ENCODE results near the gene OPA1. TPM values are rescaled to one million over a fixed set of nuclear protein-coding genes. Genes with fewer than 3 reads are reported as not detected.

Gene OPA1
- total and polyA plus RNA-seq, 7 donors: 20.4 to 58.7 (median 45.9) TPM

DNA sequence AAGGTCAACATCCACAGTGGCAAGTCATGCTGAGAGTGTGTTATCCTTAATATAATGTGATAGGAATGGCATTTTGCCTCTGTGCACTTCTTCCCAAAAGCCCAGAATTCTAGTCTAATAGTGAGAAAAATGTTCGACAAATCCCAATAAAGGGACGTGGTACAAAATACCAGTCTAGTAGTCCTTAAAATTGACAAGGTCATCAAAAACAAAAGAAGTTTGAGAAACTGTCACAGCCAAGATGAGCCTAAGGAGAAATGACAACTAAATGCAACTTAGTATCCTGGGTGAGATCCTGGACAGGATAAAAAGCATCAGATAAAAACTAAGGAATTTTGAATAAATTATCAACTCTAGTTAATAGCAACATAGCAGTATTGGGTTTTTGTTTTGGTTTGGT is 23.9 kb upstream of the OPA1 start:
- 91% methylated on average over 2 of the region's 2 CpGs for WGBS, 2 donors
- no peaks in the 10 kb centered on the region for H3K9me3 ChIP-seq
- intact Hi-C loops (cut with DNase I): no loop called here
- no peak overlapping the region for H3K4me3 ChIP-seq
- TF ChIP-seq POLR2A (IDR thresholded peaks at IDR 0.05): no peak
- no peaks in the 10 kb centered on the region for H3K4me1 ChIP-seq
- no peaks in the 10 kb centered on the region for H3K27me3 ChIP-seq
- no peak for DNase-seq
- H3K27ac ChIP-seq: no peak overlapping the region
- H3K36me3 ChIP-seq: no peaks in the 10 kb centered on the region

GRCh38 chr3:193572426-193572908 is 20.5 kb upstream of the OPA1 start:
- Histone ChIP-seq H3K9me3 (no peaks in the 10 kb centered on the region), H3K27ac (no peak overlapping the region), H3K4me1 (no peaks in the 10 kb centered on the region), H3K27me3 (no peaks in the 10 kb centered on the region), H3K36me3 (no peaks in the 10 kb centered on the region), H3K4me3 (no peak overlapping the region)
- DNase-seq: peak; percentile 67
- WGBS, 2 donors: 3 to 13% methylated on average over 10 of the region's 10 CpGs
- TF ChIP-seq, protein P1, sequence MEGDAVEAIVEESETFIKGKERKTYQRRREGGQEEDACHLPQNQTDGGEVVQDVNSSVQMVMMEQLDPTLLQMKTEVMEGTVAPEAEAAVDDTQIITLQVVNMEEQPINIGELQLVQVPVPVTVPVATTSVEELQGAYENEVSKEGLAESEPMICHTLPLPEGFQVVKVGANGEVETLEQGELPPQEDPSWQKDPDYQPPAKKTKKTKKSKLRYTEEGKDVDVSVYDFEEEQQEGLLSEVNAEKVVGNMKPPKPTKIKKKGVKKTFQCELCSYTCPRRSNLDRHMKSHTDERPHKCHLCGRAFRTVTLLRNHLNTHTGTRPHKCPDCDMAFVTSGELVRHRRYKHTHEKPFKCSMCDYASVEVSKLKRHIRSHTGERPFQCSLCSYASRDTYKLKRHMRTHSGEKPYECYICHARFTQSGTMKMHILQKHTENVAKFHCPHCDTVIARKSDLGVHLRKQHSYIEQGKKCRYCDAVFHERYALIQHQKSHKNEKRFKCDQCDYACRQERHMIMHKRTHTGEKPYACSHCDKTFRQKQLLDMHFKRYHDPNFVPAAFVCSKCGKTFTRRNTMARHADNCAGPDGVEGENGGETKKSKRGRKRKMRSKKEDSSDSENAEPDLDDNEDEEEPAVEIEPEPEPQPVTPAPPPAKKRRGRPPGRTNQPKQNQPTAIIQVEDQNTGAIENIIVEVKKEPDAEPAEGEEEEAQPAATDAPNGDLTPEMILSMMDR (IDR thresholded peaks at IDR 0.05): peak in 3 of 4 experiments; percentile 62 to 67 (median 67)
- TF ChIP-seq POLR2A (IDR thresholded peaks at IDR 0.05): no peak
- no peak for TF ChIP-seq EP300 (IDR thresholded peaks at IDR 0.05)
- intact Hi-C loops (cut with DNase I): loop anchor here (2.0 to 10.0 kb wide), 3 partner anchors 756 to 1108 kb away; no protein-coding TSS in a partner anchor

DNA sequence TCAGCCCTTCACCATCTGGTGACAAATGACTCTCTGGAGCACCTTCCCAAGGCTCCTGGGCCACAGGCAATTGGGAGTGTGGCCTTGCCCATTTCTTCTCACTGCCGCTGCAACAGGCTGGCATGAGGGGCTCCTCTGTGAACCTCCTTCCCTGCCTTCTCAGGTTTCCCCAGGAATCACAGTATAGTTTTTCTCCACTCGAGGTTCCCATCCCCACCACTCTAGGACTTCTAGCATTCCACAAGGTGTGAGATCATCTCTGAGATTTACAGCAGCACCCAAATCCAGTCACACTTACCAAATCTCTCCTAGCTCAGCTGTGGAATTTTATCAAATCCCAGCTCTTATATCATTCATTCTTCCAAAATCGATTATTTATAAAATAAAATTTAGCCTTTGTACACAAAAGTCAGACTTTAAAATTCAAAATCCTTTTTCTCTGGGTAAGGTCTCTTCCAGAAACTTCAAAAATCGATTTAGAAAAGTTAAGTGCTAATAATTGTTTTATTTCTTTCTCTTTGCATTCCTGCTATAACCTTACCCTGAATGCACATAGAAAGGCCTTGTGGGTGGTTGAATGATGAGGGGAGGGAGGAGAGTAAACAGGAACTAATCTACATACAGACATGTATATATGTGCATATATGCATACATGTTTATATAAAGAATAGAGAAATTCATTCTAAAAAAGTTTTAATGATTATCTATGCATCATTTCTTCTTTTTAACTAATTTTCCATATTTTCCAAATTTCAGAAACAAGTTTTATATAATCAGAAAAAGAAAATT is 19.4 kb upstream of the OPA1 start:
- Histone ChIP-seq H3K9me3 (no peaks in the 10 kb centered on the region), H3K4me3 (no peak overlapping the region), H3K27me3 (no peaks in the 10 kb centered on the region), H3K36me3 (no peaks in the 10 kb centered on the region), H3K27ac (no peak overlapping the region), H3K4me1 (no peaks in the 10 kb centered on the region)
- intact Hi-C loops (cut with DNase I): loop anchor here (2.0 to 10.0 kb wide), 3 partner anchors 757 to 1109 kb away; no protein-coding TSS in a partner anchor
- TF ChIP-seq POLR2A (IDR thresholded peaks at IDR 0.05) (no peak), EP300 (IDR thresholded peaks at IDR 0.05) (no peak), POLR2AphosphoS5 (IDR thresholded peaks at IDR 0.05) (no peak)
- TF ChIP-seq, protein P1 (IDR thresholded peaks at IDR 0.05): no peak
- DNase-seq: no peak
- WGBS, 2 donors: 75 to 84% methylated on average over 4 of the region's 4 CpGs

- H3K4me3 ChIP-seq: no peak overlapping the region
- H3K9me3 ChIP-seq: no peaks in the 10 kb centered on the region
- intact Hi-C loops (cut with DNase I): loop anchor here (5.0 to 10.0 kb wide), 2 partner anchors 1007 to 1110 kb away; no protein-coding TSS in a partner anchor
- no peaks in the 10 kb centered on the region for H3K36me3 ChIP-seq
- H3K27me3 ChIP-seq: no peaks in the 10 kb centered on the region
- 35 to 69% methylated on average over 2 of the region's 2 CpGs for WGBS, 2 donors
- no peaks in the 10 kb centered on the region for H3K4me1 ChIP-seq
- TF ChIP-seq POLR2AphosphoS5 (IDR thresholded peaks at IDR 0.05): no peak
- TF ChIP-seq, protein P1 (IDR thresholded peaks at IDR 0.05): no peak
- TF ChIP-seq POLR2A (IDR thresholded peaks at IDR 0.05): no peak
- no peak for TF ChIP-seq EP300 (IDR thresholded peaks at IDR 0.05)
- DNase-seq: no peak
- H3K27ac ChIP-seq: no peak overlapping the region
Measured at GRCh38 chr3:193574488-193575070, 18.4 kb upstream of the OPA1 start.

- Histone ChIP-seq H3K4me3 (no peak overlapping the region), H3K27ac (no peak overlapping the region), H3K9me3 (no peaks in the 10 kb centered on the region), H3K36me3 (no peaks in the 10 kb centered on the region), H3K27me3 (no peaks in the 10 kb centered on the region), H3K4me1 (no peaks in the 10 kb centered on the region)
- no peak for DNase-seq
- 83 to 86% methylated on average over 9 of the region's 9 CpGs for WGBS, 2 donors
- intact Hi-C loops (cut with DNase I): no loop called here
- no peak for TF ChIP-seq POLR2AphosphoS5 (IDR thresholded peaks at IDR 0.05)
- TF ChIP-seq, protein P1 (IDR thresholded peaks at IDR 0.05): no peak
- TF ChIP-seq EP300 (IDR thresholded peaks at IDR 0.05): no peak
- no peak for TF ChIP-seq POLR2A (IDR thresholded peaks at IDR 0.05)
Measured at GRCh38 chr3:193585530-193585929, 7.5 kb upstream of the OPA1 start.

Data from sigmoid colon (tissue), 7 donors.